T-helper 2 cell treated with Interferon-gamma antibody and Interleukin-4, amounts not matched to agents 5 μg/mL and 100 μg/mL, for 36 hours (primary cell): Measurements from ENCODE around the gene IL32.
"Not testable (repeated sequence)": the region's sequence is repeated elsewhere in the genome, so short reads cannot be mapped to it uniquely, and the experiment has no call there.

Experiments used
- DNase-seq: peaks from one replicate; pipeline ENCODE4 v3.0.0; 2021; ENCODE audit warnings: low spot score
- H3K27ac Mint-ChIP-seq: one replicate; pipeline ENCODE4 v1.8.0; 2021; ENCODE audit warnings: mild to moderate bottlenecking, mixed read lengths
- H3K27me3 Mint-ChIP-seq: one replicate; pipeline ENCODE4 v1.8.0; 2021; ENCODE audit warnings: low read depth, mixed read lengths
- H3K36me3 Mint-ChIP-seq: one replicate; pipeline ENCODE4 v1.8.0; 2021; ENCODE audit warnings: low read depth, mixed read lengths
- H3K4me1 Mint-ChIP-seq: one replicate; pipeline ENCODE4 v1.8.0; 2021; ENCODE audit warnings: low read depth, mixed read lengths
- H3K4me3 Mint-ChIP-seq: one replicate; pipeline ENCODE4 v1.8.0; 2022; ENCODE audit warnings: mild to moderate bottlenecking, moderate library complexity, mixed read lengths
- H3K9me3 Mint-ChIP-seq: one replicate; pipeline ENCODE4 v1.8.0; 2021; ENCODE audit warnings: mixed read lengths

Gene IL32

GRCh38 chr16:3076577-3076976, 11.1 kb downstream of the IL32 start:
- H3K4me1 Mint-ChIP-seq, result peaks cover 73% of the 10 kb centered on the region

GRCh38 chr16:3080024-3080423, 14.6 kb downstream of the IL32 start:
- Mint-ChIP-seq H3K9me3 (peaks cover 24% of the 10 kb centered on the region), H3K4me3 (no peak overlapping the region), H3K4me1 (peaks cover 65% of the 10 kb centered on the region), H3K27me3 (no peaks in the 10 kb centered on the region), H3K36me3 (peaks cover 66% of the 10 kb centered on the region), H3K27ac (peak overlapping the region; percentile 74)
- DNase-seq, result no peak

More at GRCh38 chr16:3076577-3076976, 11.1 kb downstream of the IL32 start:
- Mint-ChIP-seq H3K27me3 (no peaks in the 10 kb centered on the region), H3K36me3 (peaks cover 63% of the 10 kb centered on the region), H3K4me3 (peak overlapping the region; percentile 80), H3K27ac (peak overlapping the region; percentile 98), H3K9me3 (peaks cover 24% of the 10 kb centered on the region)
- no peak for DNase-seq

- H3K4me3 Mint-ChIP-seq, H3K27ac Mint-ChIP-seq, H3K27me3 Mint-ChIP-seq, DNase-seq: not testable (repeated sequence)
- Mint-ChIP-seq H3K4me1 (peaks cover 57% of the 10 kb centered on the region), H3K9me3 (peaks cover 24% of the 10 kb centered on the region), H3K36me3 (peaks cover 60% of the 10 kb centered on the region)
These were observed 16.5 kb downstream of the IL32 start for GRCh38 chr16:3081957-3082356.

GRCh38 chr16:3083408-3083807, 18.0 kb downstream of the IL32 start:
- H3K4me1 Mint-ChIP-seq, result peaks cover 54% of the 10 kb centered on the region
- H3K36me3 Mint-ChIP-seq, result peaks cover 47% of the 10 kb centered on the region

GRCh38 chr16:3084491-3084890, 19.1 kb downstream of the IL32 start:
- H3K36me3 Mint-ChIP-seq, result peaks cover 38% of the 10 kb centered on the region
- H3K4me1 Mint-ChIP-seq, result peaks cover 46% of the 10 kb centered on the region
- H3K27me3 Mint-ChIP-seq, result no peaks in the 10 kb centered on the region
- peaks cover 16% of the 10 kb centered on the region for H3K9me3 Mint-ChIP-seq
- peak overlapping the region; percentile 73 for H3K4me3 Mint-ChIP-seq
- no peak for DNase-seq
- H3K27ac Mint-ChIP-seq, result peak overlapping the region; percentile 12

More at GRCh38 chr16:3083408-3083807, 18.0 kb downstream of the IL32 start:
- DNase-seq, H3K4me3 Mint-ChIP-seq, H3K27me3 Mint-ChIP-seq: not testable (repeated sequence)
- peak overlapping the region; percentile 52 for H3K27ac Mint-ChIP-seq
- peaks cover 19% of the 10 kb centered on the region for H3K9me3 Mint-ChIP-seq

- Mint-ChIP-seq H3K27me3 (no peaks in the 10 kb centered on the region), H3K4me1 (peaks cover 41% of the 10 kb centered on the region), H3K27ac (peak overlapping the region; percentile 83), H3K36me3 (peaks cover 31% of the 10 kb centered on the region), H3K9me3 (peaks cover 10% of the 10 kb centered on the region), H3K4me3 (peak overlapping the region; percentile 73)
- no peak for DNase-seq
These were observed 19.7 kb downstream of the IL32 start for GRCh38 chr16:3084969-3085670.

GRCh38 chr16:3085868-3086595, 20.6 kb downstream of the IL32 start:
- Mint-ChIP-seq H3K4me1 (peaks cover 39% of the 10 kb centered on the region), H3K27ac (peak overlapping the region; percentile 83)

GRCh38 chr16:3086596-3087242, 21.3 kb downstream of the IL32 start:
- Mint-ChIP-seq H3K4me1 (peaks cover 44% of the 10 kb centered on the region), H3K9me3 (no peaks in the 10 kb centered on the region), H3K4me3 (peak overlapping the region; percentile 73), H3K36me3 (peaks cover 23% of the 10 kb centered on the region), H3K27ac (peak overlapping the region; percentile 86), H3K27me3 (no peaks in the 10 kb centered on the region)
- no peak for DNase-seq

More at GRCh38 chr16:3085868-3086595, 20.6 kb downstream of the IL32 start:
- H3K27me3 Mint-ChIP-seq, result no peaks in the 10 kb centered on the region
- H3K36me3 Mint-ChIP-seq, result peaks cover 26% of the 10 kb centered on the region
- peaks cover under 1% of the 10 kb centered on the region for H3K9me3 Mint-ChIP-seq
- H3K4me3 Mint-ChIP-seq, result peak overlapping the region; percentile 73
- no peak for DNase-seq

- H3K4me1 Mint-ChIP-seq, result peaks cover 43% of the 10 kb centered on the region
- H3K27ac Mint-ChIP-seq, result peak overlapping the region; percentile 86
- H3K9me3 Mint-ChIP-seq, result no peaks in the 10 kb centered on the region
- H3K36me3 Mint-ChIP-seq, result peaks cover 19% of the 10 kb centered on the region
- H3K4me3 Mint-ChIP-seq, result peak overlapping the region; percentile 73
- DNase-seq, result no peak
- H3K27me3 Mint-ChIP-seq, result no peaks in the 10 kb centered on the region
These were observed 22.1 kb downstream of the IL32 start for GRCh38 chr16:3087243-3088235.

- peaks cover 42% of the 10 kb centered on the region for H3K4me1 Mint-ChIP-seq
- no peaks in the 10 kb centered on the region for H3K9me3 Mint-ChIP-seq
- no peak for DNase-seq
- no peaks in the 10 kb centered on the region for H3K27me3 Mint-ChIP-seq
- peak overlapping the region; percentile 53 for H3K4me3 Mint-ChIP-seq
- peaks cover 15% of the 10 kb centered on the region for H3K36me3 Mint-ChIP-seq
- H3K27ac Mint-ChIP-seq, result peak overlapping the region; percentile 86
These were observed 23.0 kb downstream of the IL32 start for GRCh38 chr16:3088450-3088849.

GRCh38 chr16:3088925-3089716, 23.7 kb downstream of the IL32 start:
- Mint-ChIP-seq H3K4me3 (no peak overlapping the region), H3K27me3 (no peaks in the 10 kb centered on the region), H3K36me3 (peaks cover 10% of the 10 kb centered on the region), H3K4me1 (peaks cover 40% of the 10 kb centered on the region), H3K9me3 (no peaks in the 10 kb centered on the region), H3K27ac (no peak overlapping the region)
- DNase-seq, result no peak

- Mint-ChIP-seq H3K27me3 (no peaks in the 10 kb centered on the region), H3K9me3 (no peaks in the 10 kb centered on the region), H3K4me1 (peaks cover 38% of the 10 kb centered on the region), H3K4me3 (no peak overlapping the region), H3K27ac (no peak overlapping the region), H3K36me3 (peaks cover 7% of the 10 kb centered on the region)
- no peak for DNase-seq
These were observed 24.5 kb downstream of the IL32 start for GRCh38 chr16:3089717-3090592.
